Amygdala (tissue), 56 donors: Measurements from ENCODE around the gene TNRC6A.
A peak's percentile ranks its signal among the peaks of the same experiment; 100 is the strongest.
"Not testable (repeated sequence)": the region's sequence is repeated elsewhere in the genome, so short reads cannot be mapped to it uniquely, and the experiment has no call there.

Experiments used
- DNase-seq, 56 donors: peaks; one replicate each; lab custom pipeline; 2025; lab: John Stamatoyannopoulos, UW

The TNRC6A gene

DNA sequence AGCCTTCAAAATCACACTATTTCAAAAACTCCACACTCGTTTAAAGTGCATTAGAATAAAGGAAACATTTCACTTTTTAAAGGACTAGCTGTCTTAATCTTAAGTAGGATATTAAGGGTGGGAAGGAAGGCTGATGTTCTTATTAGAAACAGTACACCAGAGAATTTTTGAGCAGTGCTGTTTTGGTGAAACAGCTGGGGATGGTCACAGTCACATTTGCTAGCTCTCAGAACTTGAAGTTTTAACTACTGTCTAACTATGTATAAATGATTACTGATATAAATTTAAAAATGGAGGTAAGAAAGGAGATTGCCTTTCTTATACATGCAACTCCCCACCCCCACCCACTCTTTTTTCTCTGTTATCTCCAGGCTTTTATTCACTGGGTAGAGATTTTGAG is 77.8 kb downstream of the TNRC6A start:
- DNase-seq = no peak

DNA sequence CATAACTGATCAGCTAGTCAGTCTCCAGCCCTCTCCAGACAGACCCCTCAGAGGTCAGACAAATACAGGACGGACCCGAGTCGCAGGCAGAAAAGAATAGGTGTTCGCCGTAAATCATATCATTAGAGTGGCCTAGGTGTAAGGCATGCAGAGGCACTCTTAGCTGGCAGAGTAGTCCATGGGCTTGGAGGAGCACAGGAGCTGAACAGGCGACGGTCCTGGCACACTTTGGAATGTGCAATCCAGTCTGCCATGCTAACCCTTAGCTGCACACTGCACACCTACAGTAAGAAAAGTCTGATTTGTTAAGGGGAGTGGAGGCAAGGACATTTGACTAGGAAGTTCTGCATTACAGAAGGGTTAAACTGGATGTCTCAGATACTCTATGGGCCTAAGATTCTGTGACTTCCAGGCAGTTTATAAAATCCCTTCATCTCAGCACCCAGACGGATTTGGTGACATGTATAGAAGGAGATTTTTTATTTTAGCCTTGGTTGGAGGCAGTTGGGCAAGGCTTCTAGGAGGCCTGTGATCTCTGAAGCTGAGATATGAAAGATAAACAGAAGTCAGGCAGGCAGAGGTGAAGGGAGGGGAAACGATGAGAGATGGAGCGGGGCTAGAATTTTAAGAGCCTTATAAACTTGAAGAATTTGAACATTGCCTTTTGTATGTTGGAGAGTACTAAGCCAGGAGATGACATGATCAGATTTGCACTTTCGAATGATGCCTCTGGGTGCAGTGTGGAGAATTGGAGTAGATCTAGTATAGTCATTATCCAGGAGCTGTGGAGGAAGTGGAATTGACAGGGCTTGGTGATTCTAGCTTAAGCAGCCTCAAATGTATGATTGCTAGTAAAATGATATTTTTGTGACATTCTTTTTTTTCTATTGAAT is 81.7 kb downstream of the TNRC6A start:
- no peak for DNase-seq

DNA sequence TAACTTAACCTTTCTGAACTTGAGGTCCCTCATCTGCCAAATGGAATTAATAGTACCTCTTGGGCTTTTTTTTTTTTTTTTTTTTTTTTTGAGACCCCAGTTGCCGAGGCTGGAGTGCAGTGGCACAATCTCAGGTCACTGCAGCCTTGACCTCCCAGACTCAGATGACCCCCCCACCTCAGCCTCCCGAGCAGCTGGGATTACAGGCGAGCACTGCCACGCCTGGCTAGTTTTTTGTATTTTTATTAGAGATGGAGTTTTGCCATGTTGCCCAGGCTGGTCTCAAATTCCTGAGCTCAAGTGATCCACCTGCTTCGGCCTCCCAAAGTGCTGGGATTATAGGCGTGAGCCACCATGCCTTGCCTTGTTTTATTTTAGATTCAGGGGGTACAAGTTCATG is 83.4 kb downstream of the TNRC6A start:
- DNase-seq = not testable (repeated sequence)

DNA sequence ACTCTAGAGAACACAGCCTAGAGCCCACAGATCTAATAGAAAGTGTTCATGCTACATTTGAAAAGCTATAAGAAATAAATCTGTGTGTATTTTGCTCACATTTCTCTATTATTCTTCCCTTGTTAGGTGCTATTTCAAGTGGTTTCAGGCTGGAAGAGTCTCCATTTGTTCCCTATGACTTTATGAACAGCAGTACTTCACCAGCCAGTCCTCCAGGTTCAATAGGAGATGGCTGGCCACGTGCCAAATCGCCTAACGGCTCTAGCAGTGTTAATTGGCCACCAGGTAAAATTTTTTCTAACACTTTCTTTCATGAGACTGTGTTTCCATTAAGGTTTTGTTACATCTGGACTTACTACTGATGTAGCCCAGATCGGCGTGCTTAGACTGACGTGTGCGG is 85.6 kb downstream of the TNRC6A start:
- no peak for DNase-seq

DNA sequence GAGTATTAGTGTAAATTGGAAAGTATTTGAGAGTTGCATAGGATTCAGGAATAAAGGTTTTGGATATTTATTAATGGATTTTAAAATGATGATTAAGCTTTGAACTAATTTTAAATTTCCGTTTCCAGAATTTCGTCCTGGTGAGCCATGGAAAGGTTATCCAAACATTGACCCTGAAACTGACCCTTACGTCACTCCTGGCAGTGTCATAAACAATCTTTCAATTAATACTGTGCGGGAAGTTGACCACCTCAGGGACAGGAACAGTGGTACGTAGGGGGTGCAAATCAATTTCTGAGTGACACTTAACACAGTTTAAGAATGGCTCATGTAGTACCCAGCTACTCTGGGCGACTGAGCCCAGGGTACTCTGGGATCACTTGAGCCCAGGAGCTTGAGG is 87.2 kb downstream of the TNRC6A start:
- no peak for DNase-seq

DNA sequence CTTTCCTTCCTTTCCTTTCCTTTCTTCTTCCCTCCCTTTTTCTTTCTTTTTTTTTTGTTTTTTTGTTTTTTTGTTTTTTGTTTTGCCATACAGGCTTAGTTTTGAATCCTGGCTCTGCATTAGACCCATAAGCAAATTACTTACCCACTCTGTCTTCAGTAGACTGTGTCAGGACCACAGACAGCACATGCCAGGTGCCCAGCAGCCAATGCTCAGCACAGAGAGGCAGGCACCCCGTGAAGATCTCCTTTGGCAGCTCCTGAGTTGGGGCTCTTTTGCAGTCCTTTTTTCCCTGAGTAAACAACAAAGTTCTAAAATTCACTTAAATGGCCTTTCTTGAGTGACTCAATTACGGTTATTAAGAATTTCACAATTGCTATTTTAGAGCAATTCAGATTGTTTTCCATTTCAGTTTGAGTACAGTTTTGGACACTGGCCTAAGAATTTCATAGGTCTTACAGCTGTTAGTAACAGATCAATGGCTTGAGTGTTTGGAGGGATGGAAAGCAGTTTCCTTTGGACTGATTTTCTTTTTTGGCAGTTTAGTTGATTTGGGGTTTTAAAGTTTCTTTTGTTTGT is 90.1 kb downstream of the TNRC6A start:
- DNase-seq = peak in 1 of 56 donors; percentile 6

DNA sequence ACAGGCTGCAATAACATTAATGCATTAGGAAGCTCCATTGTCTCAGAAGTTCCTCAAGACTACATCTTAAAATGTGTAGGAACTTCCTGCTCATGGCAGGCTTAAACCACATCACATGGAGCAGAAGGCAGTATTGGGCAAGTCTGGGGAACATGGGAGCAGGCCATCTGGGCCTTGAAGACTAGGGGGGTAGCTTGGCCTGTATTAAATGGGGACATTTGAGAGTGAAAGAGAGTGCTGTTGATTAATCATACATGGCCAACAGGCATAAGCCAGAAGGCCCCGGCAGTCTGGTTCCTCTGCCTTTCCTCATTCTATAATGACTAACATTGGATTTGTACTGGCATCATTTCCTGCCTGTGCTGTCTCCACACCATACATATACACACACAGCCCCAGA is 91.1 kb downstream of the TNRC6A start:
- DNase-seq = no peak

DNA sequence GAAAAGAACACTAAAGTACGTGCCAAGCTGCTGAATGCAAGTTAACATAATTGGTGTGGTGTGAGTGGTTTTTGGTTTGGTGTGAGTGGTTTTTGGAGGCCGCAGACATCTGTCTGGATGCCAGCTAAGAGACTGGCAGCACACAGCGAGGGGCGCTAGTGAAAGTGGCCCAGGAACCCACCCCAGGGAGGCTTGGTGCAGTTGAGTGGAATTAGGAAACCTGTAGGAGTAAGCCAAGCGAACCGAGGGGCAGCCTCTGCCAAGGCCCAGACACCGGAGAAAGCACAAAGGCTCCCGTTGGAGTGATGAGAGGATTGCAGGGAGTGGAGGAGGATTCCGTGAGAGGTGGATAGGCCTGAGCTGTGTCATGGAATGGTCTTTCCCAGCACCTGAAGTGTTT is 91.7 kb downstream of the TNRC6A start:
- peak in 7 of 56 donors; percentile 4 to 34 (median 17) for DNase-seq

DNA sequence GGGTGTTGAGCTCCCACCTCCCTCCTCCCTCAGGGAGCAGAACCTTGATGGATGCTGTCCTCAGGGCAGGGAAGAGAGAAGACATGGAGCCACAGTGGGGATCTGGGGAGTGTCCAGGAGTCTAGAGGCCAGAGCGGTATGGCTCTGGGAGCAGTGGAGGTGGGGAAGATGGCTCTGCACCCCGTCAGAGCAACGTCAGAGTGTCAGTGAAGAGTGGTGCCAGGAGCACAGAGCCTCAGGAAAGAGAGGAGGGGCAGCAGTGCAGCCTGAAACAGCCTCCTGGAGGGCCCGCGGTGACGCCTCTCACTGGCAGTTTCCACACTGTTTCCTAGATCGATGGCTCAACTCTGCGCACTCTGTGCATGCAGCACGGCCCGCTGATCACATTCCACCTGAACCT is 93.1 kb downstream of the TNRC6A start:
- DNase-seq = no peak

DNA sequence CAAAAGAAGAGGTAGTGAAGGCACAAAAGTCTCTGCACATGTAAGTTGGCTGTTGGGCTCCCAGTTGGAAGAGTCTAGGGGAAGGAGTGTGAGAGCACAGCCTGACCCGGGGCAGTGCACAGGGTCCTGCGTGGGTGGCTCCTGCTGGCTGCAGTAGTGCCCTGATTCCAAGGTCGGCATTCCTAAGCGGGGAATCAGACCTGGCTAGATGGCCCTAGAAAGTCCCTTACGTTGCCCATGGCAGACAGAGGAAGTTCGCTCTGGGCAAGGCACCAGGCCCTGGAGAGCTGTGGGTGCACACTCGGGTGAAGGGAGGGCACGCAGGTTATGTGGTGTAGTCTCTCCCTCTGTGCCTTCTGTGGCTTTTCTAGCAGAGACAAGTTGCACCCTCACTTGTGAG is 93.5 kb downstream of the TNRC6A start:
- no peak for DNase-seq

DNA sequence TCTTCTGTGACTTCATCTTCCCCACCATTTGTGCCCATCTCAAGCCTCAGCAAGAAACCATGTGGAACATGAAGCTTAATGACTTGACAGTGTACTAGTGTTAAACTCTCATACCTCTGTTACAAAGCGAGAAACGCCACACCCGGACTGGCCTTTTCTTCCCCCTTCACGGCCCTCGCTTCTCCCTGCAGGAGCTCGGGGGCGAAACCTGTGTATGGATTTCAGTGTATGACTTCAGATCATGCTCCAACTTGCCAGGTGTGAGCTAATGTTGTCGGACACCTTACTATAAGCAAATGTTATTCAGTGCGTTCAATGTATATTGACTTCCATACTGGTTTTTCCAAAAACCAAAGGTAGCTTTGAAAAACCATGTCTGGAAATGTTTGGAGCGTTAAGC is 96.2 kb downstream of the TNRC6A start:
- no peak for DNase-seq

DNA sequence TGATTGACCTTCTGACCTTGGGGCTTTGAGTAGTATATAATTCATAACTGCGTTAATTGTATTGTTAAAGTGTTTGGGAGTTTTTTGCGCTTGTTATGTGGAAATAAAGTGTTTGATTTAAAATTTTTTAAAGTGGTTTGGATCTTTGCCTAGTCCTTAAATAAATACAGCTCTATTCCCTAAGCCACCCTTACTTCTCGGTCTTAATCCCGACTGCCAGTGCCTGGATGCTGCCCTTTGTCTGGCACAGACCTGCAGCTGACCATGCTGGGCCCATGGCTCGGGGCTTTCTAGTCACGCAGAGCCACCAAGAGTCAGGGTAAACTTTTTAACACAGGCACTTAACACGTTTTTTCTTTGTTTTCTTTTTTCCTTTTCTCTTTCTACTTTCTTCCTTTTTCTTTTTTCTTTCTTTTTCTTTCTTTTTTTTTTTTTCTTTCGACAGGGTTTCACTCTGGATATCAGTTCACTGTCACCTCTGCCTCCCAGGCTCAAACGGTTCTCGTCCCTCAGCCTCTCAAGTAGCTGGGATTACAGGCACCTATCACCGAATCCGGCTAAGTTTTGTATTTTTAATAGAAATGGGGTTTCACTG is 96.7 kb downstream of the TNRC6A start:
- no peak for DNase-seq

DNA sequence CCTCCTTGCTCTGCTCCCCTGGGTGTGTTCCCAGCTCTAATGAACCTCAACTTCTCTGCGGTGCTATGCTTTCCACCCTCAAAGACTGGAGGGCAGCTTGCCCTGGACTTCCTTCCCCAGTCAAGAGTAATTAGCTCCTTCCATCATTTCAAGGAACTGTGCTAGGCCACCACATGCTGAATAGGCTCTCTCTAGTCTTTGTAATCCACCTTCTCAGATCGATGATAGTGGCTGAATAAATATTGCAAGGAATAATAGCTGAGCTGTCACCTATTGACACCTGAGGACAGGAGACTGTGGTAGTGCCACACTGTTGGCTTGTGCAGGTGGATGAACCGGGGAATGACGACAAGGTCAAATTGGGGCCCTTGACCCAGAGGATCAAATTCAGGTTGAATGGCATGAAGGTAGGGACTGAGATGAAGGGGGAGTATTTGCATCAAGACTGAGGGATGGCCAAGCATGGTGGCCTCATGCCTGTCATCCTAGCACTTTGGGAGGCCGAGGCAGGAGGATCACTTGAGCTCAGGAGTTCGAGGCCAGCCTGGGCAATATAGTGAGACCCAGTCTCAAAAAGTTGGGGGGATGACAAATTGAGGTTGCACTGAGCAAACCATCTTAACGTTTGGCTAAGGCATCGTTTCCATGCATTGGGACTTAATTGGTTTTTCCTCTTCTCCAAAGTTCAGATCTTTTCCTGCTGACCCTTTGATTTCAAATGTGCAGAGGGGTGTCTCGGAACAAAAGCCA is 97.5 kb downstream of the TNRC6A start:
- no peak for DNase-seq

DNA sequence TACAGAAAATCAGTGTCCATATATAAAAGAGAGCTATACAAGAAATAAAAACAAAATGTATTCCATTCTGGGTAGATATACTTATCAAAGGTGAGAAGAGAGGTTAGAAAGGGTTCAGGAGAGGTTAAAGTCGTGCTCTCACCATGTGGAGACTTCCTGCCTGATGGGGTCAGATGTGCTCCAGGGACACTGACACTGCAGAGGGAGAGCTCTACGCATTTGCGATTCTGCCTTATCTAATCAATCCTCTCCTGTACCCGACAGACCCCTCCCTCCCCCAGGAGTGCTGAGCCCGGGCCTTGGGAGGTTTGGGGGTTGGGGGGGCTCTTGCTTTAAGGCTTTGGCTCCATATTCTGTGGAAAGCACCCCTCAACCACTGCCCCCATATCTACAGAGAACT is 99.7 kb downstream of the TNRC6A start:
- no peak for DNase-seq

DNA sequence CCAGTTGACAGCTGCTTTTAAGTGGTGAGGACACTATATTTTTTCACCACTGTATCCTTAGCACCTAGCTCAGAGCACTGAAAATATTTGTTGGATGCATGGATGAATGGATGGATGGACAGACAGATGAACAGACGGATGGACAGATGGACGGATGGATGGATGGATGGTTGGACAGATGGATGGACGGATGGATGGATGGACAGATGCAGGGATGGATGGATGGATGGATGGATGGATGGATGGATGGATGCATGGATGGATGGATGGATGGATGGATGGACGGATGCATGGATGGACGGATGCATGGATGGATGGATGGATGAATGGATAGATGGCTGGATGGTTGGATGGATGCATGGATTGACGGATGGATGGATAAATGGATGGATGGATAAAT is 103.9 kb downstream of the TNRC6A start:
- no peak for DNase-seq

DNA sequence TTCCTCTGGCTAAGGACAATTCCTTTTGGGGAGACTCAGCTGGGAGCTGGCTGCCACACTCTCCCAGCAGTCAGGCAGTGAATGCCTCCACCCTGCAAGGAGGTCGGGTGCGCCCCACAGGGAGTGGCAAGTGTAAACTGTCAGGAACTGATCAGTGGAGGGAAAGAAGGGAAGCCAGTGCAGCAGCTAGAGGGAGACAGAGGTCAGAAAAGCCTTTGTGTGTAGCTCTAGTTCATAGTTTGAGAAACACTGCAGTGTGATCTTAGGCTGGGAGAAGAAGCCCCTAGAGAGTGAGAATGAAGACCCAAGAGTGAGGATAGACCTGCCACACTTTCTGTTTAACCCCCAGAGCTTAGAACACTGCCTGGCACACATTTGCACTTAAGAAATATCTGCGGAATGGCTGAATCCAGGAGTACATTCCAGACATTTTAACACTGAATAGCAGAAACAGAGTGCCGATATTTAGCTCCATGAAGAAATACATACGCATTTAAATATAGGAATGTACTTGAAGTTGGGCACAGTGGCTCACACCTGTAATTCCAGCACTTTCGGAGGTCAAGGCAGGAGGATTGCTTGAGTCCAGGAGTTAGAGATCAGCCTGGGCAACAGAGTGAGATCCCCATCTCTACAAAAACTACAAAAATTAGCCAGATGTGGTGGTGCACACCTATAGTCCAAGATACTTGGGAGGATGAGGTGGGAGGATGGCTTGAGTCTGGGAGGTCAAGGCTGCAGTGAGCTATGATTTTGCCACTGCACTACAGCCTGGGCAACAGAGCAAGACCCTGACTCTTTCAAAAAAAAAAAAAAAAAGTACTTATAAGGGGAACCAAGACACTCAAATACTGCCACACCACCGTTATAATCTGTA is 105.2 kb downstream of the TNRC6A start:
- peak in 26 of 56 donors; percentile 3 to 74 (median 28) for DNase-seq

DNA sequence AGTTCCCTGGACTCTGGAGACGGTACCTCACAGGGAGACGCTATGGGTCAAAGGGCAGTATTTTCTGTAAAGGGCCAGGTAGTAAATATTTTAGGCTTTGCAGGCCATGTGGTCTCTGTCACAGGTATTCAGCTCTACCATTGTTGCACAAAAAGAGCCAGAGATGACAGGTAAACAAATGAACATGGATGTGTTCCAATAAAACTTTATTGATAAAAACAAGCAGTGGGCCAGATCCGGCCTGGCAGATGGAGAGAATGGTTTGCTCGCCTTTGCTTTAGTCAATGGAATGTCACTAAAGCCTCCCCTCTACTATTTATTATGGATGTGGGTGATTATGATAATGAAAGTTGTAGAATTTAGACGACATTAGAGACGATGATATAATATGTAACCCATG is 107.4 kb downstream of the TNRC6A start:
- DNase-seq = no peak

DNA sequence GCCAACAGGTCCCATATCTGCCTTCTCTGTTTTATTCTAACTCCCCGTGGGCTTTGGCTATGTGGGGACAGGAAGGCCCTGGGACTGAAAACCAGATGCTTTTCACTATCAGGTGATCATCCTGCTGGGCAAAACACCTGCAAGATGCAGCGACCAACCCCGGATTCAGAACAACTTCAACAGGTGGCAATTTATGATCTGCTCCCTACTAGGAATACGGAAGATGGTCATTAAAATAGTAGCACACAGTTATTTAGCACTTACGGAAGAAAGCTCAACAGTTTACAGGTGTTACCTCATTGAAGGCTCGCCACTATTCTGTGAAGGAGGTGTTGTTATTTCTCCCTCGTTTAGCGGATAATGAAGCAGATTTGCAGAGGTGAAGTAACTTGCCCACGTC is 108.5 kb downstream of the TNRC6A start:
- no peak for DNase-seq

DNA sequence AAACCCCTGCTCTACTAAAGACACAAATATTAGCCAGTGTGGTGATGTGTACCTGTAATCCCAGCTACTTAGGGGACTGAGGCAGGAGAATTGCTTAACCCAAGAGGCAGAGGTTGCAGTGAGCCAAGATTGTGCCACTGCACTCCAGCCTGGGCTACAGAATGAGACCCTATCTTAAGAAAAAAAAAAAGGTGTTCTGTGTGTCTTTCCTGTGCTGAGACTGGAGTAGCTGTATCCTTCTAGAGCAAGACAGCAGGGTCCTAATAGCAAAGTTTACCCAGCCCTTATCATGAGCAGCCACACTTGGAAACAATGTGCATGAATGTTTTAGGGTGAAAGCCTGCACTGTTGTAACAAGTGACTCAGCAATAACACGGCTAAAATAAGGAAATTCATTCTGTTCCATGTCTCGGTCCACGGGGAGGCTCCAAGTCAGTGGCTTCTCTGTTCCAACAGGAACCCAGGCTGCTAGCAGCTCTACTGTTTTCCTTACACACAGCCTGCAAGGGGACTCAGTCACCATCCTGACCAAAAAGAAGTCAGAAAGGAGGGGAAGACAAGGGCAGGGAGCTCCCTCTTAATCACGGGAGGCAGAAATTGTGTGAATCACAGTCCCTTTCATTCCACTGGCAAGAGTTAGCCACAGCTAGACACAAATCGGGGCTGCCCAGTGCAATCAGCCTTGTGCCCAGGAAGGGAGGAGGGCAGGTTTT is 109.3 kb downstream of the TNRC6A start:
- DNase-seq = peak in 44 of 56 donors; percentile 9 to 81 (median 39)
